Liver (tissue), 3 donors: ENCODE measurements around the gene DNAH8.

ENCODE experiments used
- EGR1 ChIP-seq, 2 donors: IDR thresholded peaks; 2 replicates each; pipeline ENCODE4 v1.6.1; 2016 to 2018; ENCODE audit warnings: antibody characterized with exemption in 2 of 2, low read depth in 2 of 2
- FOXA1 ChIP-seq: IDR thresholded peaks from 2 replicates; pipeline ENCODE4 v1.6.1; 2016; ENCODE audit warnings: antibody characterized with exemption
- GABPA ChIP-seq, 2 donors: IDR thresholded peaks in 1 of 2; conservative IDR thresholded peaks in 1 of 2; 2 replicates each; pipeline ENCODE4 v1.6.1; 2016; ENCODE audit warnings: antibody characterized with exemption in 2 of 2, mild to moderate bottlenecking in 1 of 2, moderate library complexity in 1 of 2
- RAD21 ChIP-seq, 2 donors: IDR thresholded peaks; 2 replicates each; pipeline ENCODE4 v1.6.1; 2016; ENCODE audit warnings: antibody characterized with exemption in 2 of 2, mild to moderate bottlenecking in 2 of 2
- RXRA ChIP-seq, 2 donors: IDR thresholded peaks; 2 replicates each; pipeline ENCODE4 v1.6.1; 2017 to 2018; ENCODE audit warnings: antibody characterized with exemption in 2 of 2, mild to moderate bottlenecking in 1 of 2
- SP1 ChIP-seq: IDR thresholded peaks from 2 replicates; pipeline ENCODE4 v1.6.1; 2018; ENCODE audit warnings: antibody characterized with exemption, mild to moderate bottlenecking
- YY1 ChIP-seq: IDR thresholded peaks from 2 replicates; pipeline ENCODE4 v1.6.1; 2016; ENCODE audit warnings: antibody characterized with exemption, mild to moderate bottlenecking
- TF ChIP-seq, protein P1 (sequence below): fragments of 150-350 bp; IDR thresholded peaks from 2 replicates; pipeline ENCODE4 v1.5.1; 2017; ENCODE audit warnings: improper control_type of control experiment, low read depth, low read length; ENCODE audit not compliant: missing input control
- TF ChIP-seq, protein P2 (sequence below): IDR thresholded peaks from 2 replicates; pipeline ENCODE4 v1.6.1; 2016; ENCODE audit warnings: antibody characterized with exemption, mild to moderate bottlenecking
- TF ChIP-seq, protein P3 (sequence below): IDR thresholded peaks from 2 replicates; pipeline ENCODE4 v1.6.1; 2016; ENCODE audit warnings: antibody characterized with exemption
- donor health status: healthy.
- donor health status: healthy.

DNA sequence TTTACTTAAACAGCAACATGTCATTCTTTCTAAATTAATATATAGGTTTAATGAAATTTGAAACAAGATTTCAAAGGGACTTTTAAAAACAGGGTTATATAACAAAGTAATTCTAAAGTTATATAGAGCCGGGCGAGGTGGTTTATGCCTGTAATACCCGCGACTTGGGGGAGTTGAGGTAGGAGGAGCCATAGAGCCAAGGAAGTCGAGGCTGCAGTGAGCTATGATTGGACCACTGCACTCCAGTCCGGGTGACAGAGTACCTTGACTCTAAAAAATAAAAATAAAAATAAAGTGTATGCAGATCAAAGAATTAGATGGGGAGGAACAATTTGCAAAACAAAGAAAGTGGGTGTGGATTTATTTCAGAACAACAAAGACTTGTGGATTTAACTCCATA is 182.4 kb downstream of the DNAH8 start:
- TF ChIP-seq, protein P1, sequence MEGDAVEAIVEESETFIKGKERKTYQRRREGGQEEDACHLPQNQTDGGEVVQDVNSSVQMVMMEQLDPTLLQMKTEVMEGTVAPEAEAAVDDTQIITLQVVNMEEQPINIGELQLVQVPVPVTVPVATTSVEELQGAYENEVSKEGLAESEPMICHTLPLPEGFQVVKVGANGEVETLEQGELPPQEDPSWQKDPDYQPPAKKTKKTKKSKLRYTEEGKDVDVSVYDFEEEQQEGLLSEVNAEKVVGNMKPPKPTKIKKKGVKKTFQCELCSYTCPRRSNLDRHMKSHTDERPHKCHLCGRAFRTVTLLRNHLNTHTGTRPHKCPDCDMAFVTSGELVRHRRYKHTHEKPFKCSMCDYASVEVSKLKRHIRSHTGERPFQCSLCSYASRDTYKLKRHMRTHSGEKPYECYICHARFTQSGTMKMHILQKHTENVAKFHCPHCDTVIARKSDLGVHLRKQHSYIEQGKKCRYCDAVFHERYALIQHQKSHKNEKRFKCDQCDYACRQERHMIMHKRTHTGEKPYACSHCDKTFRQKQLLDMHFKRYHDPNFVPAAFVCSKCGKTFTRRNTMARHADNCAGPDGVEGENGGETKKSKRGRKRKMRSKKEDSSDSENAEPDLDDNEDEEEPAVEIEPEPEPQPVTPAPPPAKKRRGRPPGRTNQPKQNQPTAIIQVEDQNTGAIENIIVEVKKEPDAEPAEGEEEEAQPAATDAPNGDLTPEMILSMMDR: no peak
- TF ChIP-seq SP1 (no peak), GABPA (IDR thresholded peaks at IDR 0.05 in 1 of 2, conservative IDR thresholded peaks at IDR 0.05 in 1 of 2) (no peak), FOXA1 (no peak), RAD21 (IDR thresholded peaks at IDR 0.05) (no peak), RXRA (IDR thresholded peaks at IDR 0.05) (no peak), EGR1 (IDR thresholded peaks at IDR 0.05; ENCODE audit: low read depth in 2 of 2) (no peak), YY1 (no peak)
- TF ChIP-seq, protein P2, sequence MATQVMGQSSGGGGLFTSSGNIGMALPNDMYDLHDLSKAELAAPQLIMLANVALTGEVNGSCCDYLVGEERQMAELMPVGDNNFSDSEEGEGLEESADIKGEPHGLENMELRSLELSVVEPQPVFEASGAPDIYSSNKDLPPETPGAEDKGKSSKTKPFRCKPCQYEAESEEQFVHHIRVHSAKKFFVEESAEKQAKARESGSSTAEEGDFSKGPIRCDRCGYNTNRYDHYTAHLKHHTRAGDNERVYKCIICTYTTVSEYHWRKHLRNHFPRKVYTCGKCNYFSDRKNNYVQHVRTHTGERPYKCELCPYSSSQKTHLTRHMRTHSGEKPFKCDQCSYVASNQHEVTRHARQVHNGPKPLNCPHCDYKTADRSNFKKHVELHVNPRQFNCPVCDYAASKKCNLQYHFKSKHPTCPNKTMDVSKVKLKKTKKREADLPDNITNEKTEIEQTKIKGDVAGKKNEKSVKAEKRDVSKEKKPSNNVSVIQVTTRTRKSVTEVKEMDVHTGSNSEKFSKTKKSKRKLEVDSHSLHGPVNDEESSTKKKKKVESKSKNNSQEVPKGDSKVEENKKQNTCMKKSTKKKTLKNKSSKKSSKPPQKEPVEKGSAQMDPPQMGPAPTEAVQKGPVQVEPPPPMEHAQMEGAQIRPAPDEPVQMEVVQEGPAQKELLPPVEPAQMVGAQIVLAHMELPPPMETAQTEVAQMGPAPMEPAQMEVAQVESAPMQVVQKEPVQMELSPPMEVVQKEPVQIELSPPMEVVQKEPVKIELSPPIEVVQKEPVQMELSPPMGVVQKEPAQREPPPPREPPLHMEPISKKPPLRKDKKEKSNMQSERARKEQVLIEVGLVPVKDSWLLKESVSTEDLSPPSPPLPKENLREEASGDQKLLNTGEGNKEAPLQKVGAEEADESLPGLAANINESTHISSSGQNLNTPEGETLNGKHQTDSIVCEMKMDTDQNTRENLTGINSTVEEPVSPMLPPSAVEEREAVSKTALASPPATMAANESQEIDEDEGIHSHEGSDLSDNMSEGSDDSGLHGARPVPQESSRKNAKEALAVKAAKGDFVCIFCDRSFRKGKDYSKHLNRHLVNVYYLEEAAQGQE: no peak
- TF ChIP-seq, protein P3, sequence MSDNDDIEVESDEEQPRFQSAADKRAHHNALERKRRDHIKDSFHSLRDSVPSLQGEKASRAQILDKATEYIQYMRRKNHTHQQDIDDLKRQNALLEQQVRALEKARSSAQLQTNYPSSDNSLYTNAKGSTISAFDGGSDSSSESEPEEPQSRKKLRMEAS: no peak
